Type B pancreatic cell (in vitro differentiated cells): ENCODE data around the gene EAF2. TPM values are rescaled to one million over a fixed set of nuclear protein-coding genes. Genes with fewer than 3 reads are reported as not detected.

ENCODE experiments used
- DNase-seq: peaks from one replicate; pipeline ENCODE4 v3.0.0; 2021; ENCODE audit warnings: mixed read lengths; ENCODE audit not compliant: unreplicated experiment; ENCODE audit errors: extremely low spot score
- H3K27ac Mint-ChIP-seq: 2 replicates; pipeline ENCODE4 v1.8.0; 2021; ENCODE audit warnings: mild to moderate bottlenecking, mixed read lengths
- H3K27me3 Mint-ChIP-seq: 2 replicates; pipeline ENCODE4 v1.8.0; 2021; ENCODE audit warnings: mixed read lengths
- H3K36me3 Mint-ChIP-seq: 2 replicates; pipeline ENCODE4 v1.8.0; 2021; ENCODE audit warnings: mixed read lengths
- H3K4me1 Mint-ChIP-seq: one replicate; pipeline ENCODE4 v1.8.0; 2021; ENCODE audit warnings: mixed read lengths; ENCODE audit not compliant: unreplicated experiment
- H3K4me3 Mint-ChIP-seq: 2 replicates; pipeline ENCODE4 v1.8.0; 2021; ENCODE audit warnings: mild to moderate bottlenecking, mixed read lengths
- H3K9me3 Mint-ChIP-seq: 2 replicates; pipeline ENCODE4 v1.8.0; 2021; ENCODE audit warnings: mixed read lengths
- total RNA-seq: library from RNA; stranded (reverse); gene quantifications from 2 replicates; pipeline ENCODE4 v1.2.1, GENCODE V29; 2021; ENCODE audit warnings: low replicate concordance
- TF ChIP-seq, protein P1 (sequence below): fragments of 200-600 bp; sonication (generic); conservative IDR thresholded peaks from 2 replicates; pipeline ENCODE4 v1.5.0; 2021; ENCODE audit warnings: antibody characterized with exemption, mild to moderate bottlenecking

Gene EAF2
- total RNA-seq, 1 donor from 2014 or later: 3.7 TPM

DNA sequence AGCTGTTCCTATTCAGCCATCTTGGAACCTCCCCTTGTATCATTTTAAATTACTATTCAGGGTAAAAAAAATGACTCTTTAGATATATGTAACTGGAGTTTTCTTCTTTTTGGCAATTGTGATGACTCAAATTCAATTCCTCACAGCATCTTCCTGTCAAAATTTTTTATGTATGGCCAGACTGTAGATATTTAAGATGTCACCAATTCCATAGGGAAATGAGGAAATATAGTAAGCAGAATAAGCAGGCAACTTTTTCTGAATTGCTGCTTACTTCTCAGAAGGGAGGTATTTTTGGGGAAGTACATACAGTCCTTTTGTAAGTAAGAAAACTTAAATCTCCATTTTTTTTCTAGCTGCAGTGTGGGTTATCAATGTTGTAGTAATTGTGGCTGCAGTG, 28.8 kb downstream of the EAF2 start:
- H3K9me3 Mint-ChIP-seq: peaks cover 5% of the 10 kb centered on the region
- H3K27ac Mint-ChIP-seq: no peak overlapping the region
- no peaks in the 10 kb centered on the region for H3K27me3 Mint-ChIP-seq
- TF ChIP-seq, protein P1, sequence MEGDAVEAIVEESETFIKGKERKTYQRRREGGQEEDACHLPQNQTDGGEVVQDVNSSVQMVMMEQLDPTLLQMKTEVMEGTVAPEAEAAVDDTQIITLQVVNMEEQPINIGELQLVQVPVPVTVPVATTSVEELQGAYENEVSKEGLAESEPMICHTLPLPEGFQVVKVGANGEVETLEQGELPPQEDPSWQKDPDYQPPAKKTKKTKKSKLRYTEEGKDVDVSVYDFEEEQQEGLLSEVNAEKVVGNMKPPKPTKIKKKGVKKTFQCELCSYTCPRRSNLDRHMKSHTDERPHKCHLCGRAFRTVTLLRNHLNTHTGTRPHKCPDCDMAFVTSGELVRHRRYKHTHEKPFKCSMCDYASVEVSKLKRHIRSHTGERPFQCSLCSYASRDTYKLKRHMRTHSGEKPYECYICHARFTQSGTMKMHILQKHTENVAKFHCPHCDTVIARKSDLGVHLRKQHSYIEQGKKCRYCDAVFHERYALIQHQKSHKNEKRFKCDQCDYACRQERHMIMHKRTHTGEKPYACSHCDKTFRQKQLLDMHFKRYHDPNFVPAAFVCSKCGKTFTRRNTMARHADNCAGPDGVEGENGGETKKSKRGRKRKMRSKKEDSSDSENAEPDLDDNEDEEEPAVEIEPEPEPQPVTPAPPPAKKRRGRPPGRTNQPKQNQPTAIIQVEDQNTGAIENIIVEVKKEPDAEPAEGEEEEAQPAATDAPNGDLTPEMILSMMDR: no peak
- no peak overlapping the region for H3K4me3 Mint-ChIP-seq
- H3K4me1 Mint-ChIP-seq: no peaks in the 10 kb centered on the region
- DNase-seq: no peak
- H3K36me3 Mint-ChIP-seq: peaks cover 4% of the 10 kb centered on the region

DNA sequence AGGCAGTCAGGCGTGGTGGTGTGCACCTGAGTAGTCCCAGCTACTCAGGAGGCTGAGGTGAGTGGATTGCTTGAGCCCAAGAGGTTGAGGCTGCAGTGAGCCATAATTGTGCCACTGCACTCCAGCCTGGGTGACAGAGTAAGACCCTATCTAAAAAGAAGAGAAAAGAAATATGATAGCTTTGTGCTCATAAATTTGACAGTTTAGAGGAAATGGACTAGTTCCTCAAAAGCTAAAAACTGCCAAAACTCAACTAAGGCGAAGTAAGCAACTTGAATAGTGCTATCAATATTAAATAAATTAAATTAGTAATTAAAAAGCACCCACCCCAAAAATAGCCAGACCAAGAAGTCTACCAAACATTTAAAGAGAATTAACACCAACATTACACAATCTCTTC, 34.7 kb downstream of the EAF2 start:
- no peak overlapping the region for H3K4me3 Mint-ChIP-seq
- no peak overlapping the region for H3K27ac Mint-ChIP-seq
- TF ChIP-seq, protein P1: no peak
- peaks cover 4% of the 10 kb centered on the region for H3K36me3 Mint-ChIP-seq
- no peaks in the 10 kb centered on the region for H3K9me3 Mint-ChIP-seq
- no peak for DNase-seq
- no peaks in the 10 kb centered on the region for H3K4me1 Mint-ChIP-seq
- no peaks in the 10 kb centered on the region for H3K27me3 Mint-ChIP-seq

DNA sequence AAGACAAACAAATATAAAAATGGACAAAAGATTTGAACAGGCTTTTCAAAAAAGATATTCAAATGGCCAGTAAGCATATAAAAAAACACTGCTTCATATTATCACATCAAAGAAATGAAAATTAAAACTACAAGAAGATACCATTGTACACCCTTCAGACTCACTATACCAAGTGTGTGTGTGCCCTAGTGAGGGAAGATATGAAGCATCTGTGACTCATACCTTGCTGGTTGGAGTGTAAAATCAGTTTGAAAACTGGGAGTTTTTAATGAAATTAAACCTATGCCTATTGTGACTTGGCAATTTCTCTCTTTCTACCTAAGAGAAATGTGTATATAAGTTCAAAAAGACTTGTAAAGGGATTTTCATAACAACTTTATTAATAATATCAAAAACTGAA, 35.7 kb downstream of the EAF2 start:
- peaks cover 4% of the 10 kb centered on the region for H3K36me3 Mint-ChIP-seq

DNA sequence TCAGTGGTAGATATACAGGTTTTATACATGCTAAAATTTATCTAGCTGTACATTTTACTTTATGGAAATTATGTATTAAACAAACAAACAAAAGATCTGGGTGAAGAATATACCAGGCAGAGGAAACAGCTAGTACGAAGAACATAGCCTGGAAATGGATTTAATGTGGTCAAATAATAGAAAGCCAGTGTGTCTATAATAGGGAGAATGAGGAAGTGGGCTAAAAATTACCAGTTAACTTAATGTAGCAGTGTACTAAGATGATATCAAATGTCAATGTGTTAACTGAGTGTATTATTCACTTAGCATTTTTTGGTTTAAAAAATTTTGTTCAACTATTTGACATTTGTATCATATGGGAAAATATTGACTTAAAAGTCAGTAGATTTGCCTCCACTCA, 36.4 kb downstream of the EAF2 start:
- Mint-ChIP-seq H3K4me1 (no peaks in the 10 kb centered on the region), H3K9me3 (no peaks in the 10 kb centered on the region), H3K4me3 (no peak overlapping the region), H3K27me3 (no peaks in the 10 kb centered on the region), H3K27ac (no peak overlapping the region), H3K36me3 (no peaks in the 10 kb centered on the region)
- TF ChIP-seq, protein P1: no peak
- no peak for DNase-seq

More for the DNA sequence above, 35.7 kb downstream of the EAF2 start:
- Mint-ChIP-seq H3K4me3 (no peak overlapping the region), H3K4me1 (no peaks in the 10 kb centered on the region), H3K27ac (no peak overlapping the region), H3K27me3 (no peaks in the 10 kb centered on the region), H3K9me3 (no peaks in the 10 kb centered on the region)
- TF ChIP-seq, protein P1: no peak
- DNase-seq: no peak

DNA sequence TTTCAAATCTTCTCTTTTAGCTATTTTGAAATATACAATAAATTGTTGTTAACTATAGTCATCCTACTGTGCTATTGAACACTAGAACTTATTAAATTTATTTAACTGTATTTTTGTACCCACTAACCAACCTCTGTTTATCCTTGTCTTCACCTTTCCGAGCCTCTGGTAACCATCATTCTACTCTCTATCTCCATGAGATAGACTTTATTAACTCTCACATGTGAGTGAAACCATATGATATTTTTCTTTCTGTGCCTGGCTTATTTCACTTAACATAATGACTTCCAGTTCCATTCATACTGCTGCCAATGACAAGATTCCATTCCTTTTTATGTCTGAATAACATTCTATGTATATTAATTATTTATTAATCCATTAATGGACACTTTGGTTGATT, 43.4 kb downstream of the EAF2 start:
- H3K4me1 Mint-ChIP-seq: no peaks in the 10 kb centered on the region
- H3K36me3 Mint-ChIP-seq: no peaks in the 10 kb centered on the region
- H3K27ac Mint-ChIP-seq: no peak overlapping the region
- no peak for DNase-seq
- H3K9me3 Mint-ChIP-seq: no peaks in the 10 kb centered on the region
- TF ChIP-seq, protein P1: no peak
- no peak overlapping the region for H3K4me3 Mint-ChIP-seq
- no peaks in the 10 kb centered on the region for H3K27me3 Mint-ChIP-seq

DNA sequence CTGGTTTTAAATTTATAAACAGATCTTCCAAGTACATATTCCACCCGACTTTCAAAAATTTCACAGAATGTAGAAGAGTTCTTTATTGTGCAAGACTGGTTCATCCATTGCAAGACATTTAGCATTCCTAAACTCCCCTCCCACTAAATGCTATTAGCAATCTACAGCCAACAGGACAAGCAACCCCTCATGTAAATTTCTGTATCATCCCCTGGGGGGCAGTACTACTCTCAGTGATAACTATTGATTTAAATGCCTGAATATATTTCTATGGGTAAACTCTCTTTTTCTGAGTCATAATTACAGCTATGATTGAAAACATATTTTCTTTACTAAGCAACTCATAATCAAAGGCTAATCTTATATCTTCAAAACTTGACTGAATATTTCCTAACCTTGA, 48.5 kb downstream of the EAF2 start:
- H3K36me3 Mint-ChIP-seq: no peaks in the 10 kb centered on the region
- no peaks in the 10 kb centered on the region for H3K27me3 Mint-ChIP-seq
- no peak for DNase-seq
- no peak overlapping the region for H3K4me3 Mint-ChIP-seq
- TF ChIP-seq, protein P1: peak; percentile 54
- H3K27ac Mint-ChIP-seq: no peak overlapping the region
- H3K4me1 Mint-ChIP-seq: no peaks in the 10 kb centered on the region
- no peaks in the 10 kb centered on the region for H3K9me3 Mint-ChIP-seq
